ENCODE data around the gene ALDH1A2.
A peak's percentile ranks its signal among the peaks of the same experiment; 100 is the strongest.

ALDH1A2 gene

GRCh38 chr15:58066042-58066867, 744 bp upstream of the ALDH1A2 start:
- Histone ChIP-seq H3K27me3 (ENCODE audit: insufficient read depth, low read length, poor library complexity) (peaks cover 29% of the 10 kb centered on the region), H4K8ac (ENCODE audit: low read depth, low read length) (no peak overlapping the region), H3K56ac (ENCODE audit: low read length) (peak overlapping the region; percentile 84), H3K79me2 (ENCODE audit: control insufficient read depth, insufficient read depth, low read length) (no peaks in the 10 kb centered on the region), H3K4me3 (ENCODE audit: low read length) (peak overlapping the region; percentile 30), H2BK120ac (ENCODE audit: low read depth, low read length) (no peak overlapping the region), H3K27ac (ENCODE audit: low read depth, low read length) (no peak overlapping the region), H2BK15ac (replicated peaks; ENCODE audit: low read depth) (no peak overlapping the region), H4K5ac (ENCODE audit: low read length) (no peak overlapping the region), H3K18ac (ENCODE audit: low read length) (no peak overlapping the region), H3K4me2 (ENCODE audit: low read length) (peak overlapping the region; percentile 73), H3K4ac (ENCODE audit: low read depth, low read length) (no peak overlapping the region), H2BK5ac (ENCODE audit: low read length) (no peak overlapping the region), H2AK5ac (ENCODE audit: low read length) (no peak overlapping the region), H3K9ac (ENCODE audit: low read length) (peak overlapping the region; percentile 63), H3K36me3 (ENCODE audit: control insufficient read depth, insufficient read depth, low read length) (no peaks in the 10 kb centered on the region), H3K23ac (ENCODE audit: low read length) (no peak overlapping the region), H3K79me1 (ENCODE audit: low read length) (no peaks in the 10 kb centered on the region), H3K4me1 (ENCODE audit: control insufficient read depth, low read depth, low read length) (no peaks in the 10 kb centered on the region)
- DNase-seq, result peak; percentile 69
- no CpG with 5 or more reads among the region's 59 CpGs for WGBS (ENCODE audit: extremely low coverage, insufficient coverage, low lambda C conversion rate)

GRCh38 chr15:58064980-58065444, 499 bp downstream of the ALDH1A2 start:
- H3K18ac ChIP-seq (ENCODE audit: low read length), result no peak overlapping the region
- no peak overlapping the region for H3K23ac ChIP-seq (ENCODE audit: low read length)
- no peak overlapping the region for H4K5ac ChIP-seq (ENCODE audit: low read length)
- no peak overlapping the region for H3K27ac ChIP-seq (ENCODE audit: low read depth, low read length)
- no peaks in the 10 kb centered on the region for H3K79me1 ChIP-seq (ENCODE audit: low read length)
- H3K4me1 ChIP-seq (ENCODE audit: control insufficient read depth, low read depth, low read length), result no peaks in the 10 kb centered on the region
- H3K56ac ChIP-seq (ENCODE audit: low read length), result no peak overlapping the region
- no peak overlapping the region for H2BK5ac ChIP-seq (ENCODE audit: low read length)
- H3K9ac ChIP-seq (ENCODE audit: low read length), result no peak overlapping the region
- WGBS (ENCODE audit: extremely low coverage, insufficient coverage, low lambda C conversion rate), result no CpG with 5 or more reads among the region's 39 CpGs
- H3K4ac ChIP-seq (ENCODE audit: low read depth, low read length), result no peak overlapping the region
- H2BK120ac ChIP-seq (ENCODE audit: low read depth, low read length), result no peak overlapping the region
- no peak overlapping the region for H2AK5ac ChIP-seq (ENCODE audit: low read length)
- no peak overlapping the region for H4K8ac ChIP-seq (ENCODE audit: low read depth, low read length)
- H3K4me2 ChIP-seq (ENCODE audit: low read length), result no peak overlapping the region
- H2BK15ac ChIP-seq (replicated peaks; ENCODE audit: low read depth), result no peak overlapping the region
- no peak overlapping the region for H3K4me3 ChIP-seq (ENCODE audit: low read length)
- DNase-seq, result peak; percentile 19
- no peaks in the 10 kb centered on the region for H3K79me2 ChIP-seq (ENCODE audit: control insufficient read depth, insufficient read depth, low read length)
- H3K36me3 ChIP-seq (ENCODE audit: control insufficient read depth, insufficient read depth, low read length), result no peaks in the 10 kb centered on the region
- H3K27me3 ChIP-seq (ENCODE audit: insufficient read depth, low read length, poor library complexity), result peaks cover 31% of the 10 kb centered on the region

- 100% methylated on average over 2 of the region's 22 CpGs for whole genome bisulfite sequencing (ENCODE audit: extremely low coverage, insufficient coverage, low lambda C conversion rate)
- H3K27ac ChIP-seq (ENCODE audit: low read depth, low read length), result no peak overlapping the region
- no peak overlapping the region for H3K4ac ChIP-seq (ENCODE audit: low read depth, low read length)
Observed at GRCh38 chr15:58064082-58064979, 1.2 kb downstream of the ALDH1A2 start.

GRCh38 chr15:58063614-58064013, 1.9 kb downstream of the ALDH1A2 start:
- Histone ChIP-seq H3K56ac (ENCODE audit: low read length) (no peak overlapping the region), H3K4ac (ENCODE audit: low read depth, low read length) (no peak overlapping the region), H4K8ac (ENCODE audit: low read depth, low read length) (no peak overlapping the region), H3K23ac (ENCODE audit: low read length) (no peak overlapping the region), H3K79me1 (ENCODE audit: low read length) (no peaks in the 10 kb centered on the region), H3K4me2 (ENCODE audit: low read length) (no peak overlapping the region), H3K27ac (ENCODE audit: low read depth, low read length) (no peak overlapping the region), H2AK5ac (ENCODE audit: low read length) (no peak overlapping the region), H3K18ac (ENCODE audit: low read length) (no peak overlapping the region), H3K4me1 (ENCODE audit: control insufficient read depth, low read depth, low read length) (no peaks in the 10 kb centered on the region), H2BK120ac (ENCODE audit: low read depth, low read length) (no peak overlapping the region), H3K9ac (ENCODE audit: low read length) (no peak overlapping the region), H3K79me2 (ENCODE audit: control insufficient read depth, insufficient read depth, low read length) (no peaks in the 10 kb centered on the region), H3K27me3 (ENCODE audit: insufficient read depth, low read length, poor library complexity) (peaks cover 31% of the 10 kb centered on the region), H4K5ac (ENCODE audit: low read length) (no peak overlapping the region), H2BK5ac (ENCODE audit: low read length) (no peak overlapping the region), H2BK15ac (replicated peaks; ENCODE audit: low read depth) (no peak overlapping the region), H3K4me3 (ENCODE audit: low read length) (no peak overlapping the region), H3K36me3 (ENCODE audit: control insufficient read depth, insufficient read depth, low read length) (no peaks in the 10 kb centered on the region)
- WGBS (ENCODE audit: extremely low coverage, insufficient coverage, low lambda C conversion rate), result no CpG with 5 or more reads among the region's 3 CpGs
- DNase-seq, result no peak

More at GRCh38 chr15:58064082-58064979, 1.2 kb downstream of the ALDH1A2 start:
- H3K23ac ChIP-seq (ENCODE audit: low read length), result no peak overlapping the region
- H3K4me1 ChIP-seq (ENCODE audit: control insufficient read depth, low read depth, low read length), result no peaks in the 10 kb centered on the region
- H3K79me1 ChIP-seq (ENCODE audit: low read length), result no peaks in the 10 kb centered on the region
- no peak overlapping the region for H3K56ac ChIP-seq (ENCODE audit: low read length)
- no peak overlapping the region for H3K9ac ChIP-seq (ENCODE audit: low read length)
- H2AK5ac ChIP-seq (ENCODE audit: low read length), result no peak overlapping the region
- no peaks in the 10 kb centered on the region for H3K36me3 ChIP-seq (ENCODE audit: control insufficient read depth, insufficient read depth, low read length)
- H2BK15ac ChIP-seq (replicated peaks; ENCODE audit: low read depth), result no peak overlapping the region
- H4K5ac ChIP-seq (ENCODE audit: low read length), result no peak overlapping the region
- H3K79me2 ChIP-seq (ENCODE audit: control insufficient read depth, insufficient read depth, low read length), result no peaks in the 10 kb centered on the region
- H2BK120ac ChIP-seq (ENCODE audit: low read depth, low read length), result no peak overlapping the region
- H4K8ac ChIP-seq (ENCODE audit: low read depth, low read length), result no peak overlapping the region
- no peak overlapping the region for H3K4me3 ChIP-seq (ENCODE audit: low read length)
- no peak for DNase-seq
- H3K27me3 ChIP-seq (ENCODE audit: insufficient read depth, low read length, poor library complexity), result peaks cover 31% of the 10 kb centered on the region
- H2BK5ac ChIP-seq (ENCODE audit: low read length), result no peak overlapping the region
- no peak overlapping the region for H3K18ac ChIP-seq (ENCODE audit: low read length)
- H3K4me2 ChIP-seq (ENCODE audit: low read length), result no peak overlapping the region

- no peak overlapping the region for H3K9ac ChIP-seq (ENCODE audit: low read length)
- WGBS (ENCODE audit: extremely low coverage, insufficient coverage, low lambda C conversion rate), result 100% methylated on average over 3 of the region's 4 CpGs
- no peaks in the 10 kb centered on the region for H3K36me3 ChIP-seq (ENCODE audit: control insufficient read depth, insufficient read depth, low read length)
- H2BK120ac ChIP-seq (ENCODE audit: low read depth, low read length), result no peak overlapping the region
- no peak overlapping the region for H2BK5ac ChIP-seq (ENCODE audit: low read length)
- H2BK15ac ChIP-seq (replicated peaks; ENCODE audit: low read depth), result no peak overlapping the region
- H3K4me1 ChIP-seq (ENCODE audit: control insufficient read depth, low read depth, low read length), result no peaks in the 10 kb centered on the region
- no peaks in the 10 kb centered on the region for H3K79me2 ChIP-seq (ENCODE audit: control insufficient read depth, insufficient read depth, low read length)
- H2AK5ac ChIP-seq (ENCODE audit: low read length), result no peak overlapping the region
- no peak overlapping the region for H3K4me3 ChIP-seq (ENCODE audit: low read length)
- no peak overlapping the region for H3K18ac ChIP-seq (ENCODE audit: low read length)
- no peak overlapping the region for H3K27ac ChIP-seq (ENCODE audit: low read depth, low read length)
- H3K56ac ChIP-seq (ENCODE audit: low read length), result no peak overlapping the region
- no peak overlapping the region for H3K23ac ChIP-seq (ENCODE audit: low read length)
- no peak overlapping the region for H4K8ac ChIP-seq (ENCODE audit: low read depth, low read length)
- peaks cover 32% of the 10 kb centered on the region for H3K27me3 ChIP-seq (ENCODE audit: insufficient read depth, low read length, poor library complexity)
- H4K5ac ChIP-seq (ENCODE audit: low read length), result no peak overlapping the region
- H3K79me1 ChIP-seq (ENCODE audit: low read length), result no peaks in the 10 kb centered on the region
- no peak overlapping the region for H3K4ac ChIP-seq (ENCODE audit: low read depth, low read length)
- no peak for DNase-seq
- no peak overlapping the region for H3K4me2 ChIP-seq (ENCODE audit: low read length)
Observed at GRCh38 chr15:58062983-58063382, 2.5 kb downstream of the ALDH1A2 start.

All from mesendoderm (in vitro differentiated cells).